WTC11 (cell line): Measurements from ENCODE around the gene SHOX. TPM values are rescaled to one million over a fixed set of nuclear protein-coding genes. Genes with fewer than 3 reads are reported as not detected.

ENCODE experiments used
- ATAC-seq: fragments of 200-7000 bp; cut with Tn5 transposase; 2 replicates; pipeline ENCODE4 v1.10.0; 2021; ENCODE audit warnings: mild to moderate bottlenecking, moderate library complexity
- CTCF ChIA-PET: fragments of 300-600 bp; sonication (Branson Sonifier 250); formaldehyde crosslinking; loops from one replicate; lab custom pipeline; 2021; ENCODE audit warnings: antibody characterized with exemption; lab: Charles Lee
- POLR2A ChIA-PET: fragments of 350-600 bp; sonication (Branson Sonifier 250); formaldehyde crosslinking; loops from one replicate; lab custom pipeline; 2021; ENCODE audit warnings: antibody characterized with exemption; lab: Charles Lee
- DNase-seq: peaks from one replicate; pipeline ENCODE4 v3.0.0; 2021; ENCODE audit warnings: low spot score
- H3K27ac Mint-ChIP-seq: 2 replicates; pipeline ENCODE4 v1.8.0; 2021; ENCODE audit warnings: mixed read lengths
- H3K27me3 Mint-ChIP-seq: 2 replicates; pipeline ENCODE4 v1.8.0; 2021; ENCODE audit warnings: low read depth, mild to moderate bottlenecking, moderate library complexity, mixed read lengths
- H3K36me3 Mint-ChIP-seq: 2 replicates; pipeline ENCODE4 v1.8.0; 2021; ENCODE audit warnings: mixed read lengths
- H3K4me1 Mint-ChIP-seq: 2 replicates; pipeline ENCODE4 v1.8.0; 2022; ENCODE audit warnings: mixed read lengths
- H3K4me3 Mint-ChIP-seq: 2 replicates; pipeline ENCODE4 v1.8.0; 2021; ENCODE audit warnings: mild to moderate bottlenecking, moderate library complexity, mixed read lengths
- H3K9me3 Mint-ChIP-seq: 2 replicates; pipeline ENCODE4 v1.8.0; 2021; ENCODE audit warnings: mixed read lengths
- AR ChIP-seq: fragments of 250-450 bp; sonication (Bioruptor Pico); IDR thresholded peaks from 2 replicates; pipeline ENCODE4 v1.9.0; 2021; ENCODE audit warnings: mild to moderate bottlenecking
- ATF6 ChIP-seq: sonication (generic); formaldehyde crosslinking; IDR thresholded peaks from 2 replicates; pipeline ENCODE4 v1.8.1; 2023; ENCODE audit warnings: mild to moderate bottlenecking, missing genetic modification reagents
- CBFB ChIP-seq: sonication (generic); formaldehyde crosslinking; IDR thresholded peaks from 2 replicates; pipeline ENCODE4 v1.8.1; 2022; ENCODE audit warnings: mild to moderate bottlenecking, low read depth, missing genetic modification reagents
- CTCF ChIP-seq: fragments of 200-600 bp; IDR thresholded peaks from 2 replicates; pipeline ENCODE4 v1.8.0; 2022; ENCODE audit warnings: antibody characterized with exemption
- E2F1 ChIP-seq: sonication (generic); formaldehyde crosslinking; IDR thresholded peaks from 2 replicates; pipeline ENCODE4 v1.8.0; 2022; ENCODE audit warnings: mild to moderate bottlenecking, missing genetic modification reagents
- E2F4 ChIP-seq: sonication (generic); formaldehyde crosslinking; IDR thresholded peaks from 2 replicates; pipeline ENCODE4 v1.8.1; 2022; ENCODE audit warnings: low read depth, mild to moderate bottlenecking, moderate library complexity, missing genetic modification reagents, borderline replicate concordance
- E2F5 ChIP-seq: sonication (generic); formaldehyde crosslinking; IDR thresholded peaks from 2 replicates; pipeline ENCODE4 v1.8.1; 2022; ENCODE audit warnings: mild to moderate bottlenecking, moderate library complexity, missing genetic modification reagents
- ELF4 ChIP-seq: sonication (generic); formaldehyde crosslinking; IDR thresholded peaks from 2 replicates; pipeline ENCODE4 v1.8.1; 2022; ENCODE audit warnings: low read depth, mild to moderate bottlenecking, moderate library complexity, missing genetic modification reagents
- ESRRA ChIP-seq: sonication (generic); formaldehyde crosslinking; IDR thresholded peaks from 2 replicates; pipeline ENCODE4 v1.8.1; 2022; ENCODE audit warnings: mild to moderate bottlenecking, missing genetic modification reagents, borderline replicate concordance
- GRHL2 ChIP-seq: fragments of 250-450 bp; sonication (Bioruptor Pico); IDR thresholded peaks from 2 replicates; pipeline ENCODE4 v1.8.0; 2022; ENCODE audit warnings: mild to moderate bottlenecking, moderate library complexity; ENCODE audit not compliant: insufficient replicate concordance, severe bottlenecking
- GTF2I ChIP-seq: fragments of 250-450 bp; sonication (Bioruptor Pico); conservative IDR thresholded peaks from 2 replicates; pipeline ENCODE4 v1.4.0; 2021; ENCODE audit warnings: mild to moderate bottlenecking
- JUN ChIP-seq: sonication (generic); formaldehyde crosslinking; IDR thresholded peaks from 2 replicates; pipeline ENCODE4 v1.8.0; 2023; ENCODE audit warnings: mild to moderate bottlenecking, missing genetic modification reagents
- KAT7 ChIP-seq: sonication (generic); formaldehyde crosslinking; IDR thresholded peaks from 2 replicates; pipeline ENCODE4 v1.8.1; 2023; ENCODE audit warnings: missing genetic modification reagents, mild to moderate bottlenecking, borderline replicate concordance
- MXD4 ChIP-seq: fragments of 250-450 bp; sonication (Bioruptor Pico); IDR thresholded peaks from 2 replicates; pipeline ENCODE4 v1.8.0; 2021; ENCODE audit warnings: mild to moderate bottlenecking, moderate library complexity, borderline replicate concordance
- NR3C1 ChIP-seq: sonication (generic); formaldehyde crosslinking; conservative IDR thresholded peaks from 2 replicates; pipeline ENCODE4 v1.8.1; 2023; ENCODE audit warnings: low read depth, mild to moderate bottlenecking, missing genetic modification reagents
- OVOL2 ChIP-seq: fragments of 250-450 bp; sonication (Bioruptor Pico); IDR thresholded peaks from 2 replicates; pipeline ENCODE4 v1.9.0; 2021; ENCODE audit warnings: mild to moderate bottlenecking, borderline replicate concordance
- TP53 ChIP-seq: sonication (generic); formaldehyde crosslinking; IDR thresholded peaks from 2 replicates; pipeline ENCODE4 v1.8.1; 2023; ENCODE audit warnings: mild to moderate bottlenecking, missing genetic modification reagents
- ZMAT4 ChIP-seq: fragments of 250-450 bp; sonication (Bioruptor Pico); IDR thresholded peaks from 2 replicates; pipeline ENCODE4 v1.9.0; 2021; ENCODE audit warnings: mild to moderate bottlenecking
- ZNF219 ChIP-seq: sonication (generic); formaldehyde crosslinking; IDR thresholded peaks from 2 replicates; pipeline ENCODE4 v1.8.0; 2023; ENCODE audit warnings: missing genetic modification reagents, mild to moderate bottlenecking, borderline replicate concordance
- ZNF317 ChIP-seq: sonication (generic); formaldehyde crosslinking; IDR thresholded peaks from 2 replicates; pipeline ENCODE4 v1.8.1; 2023; ENCODE audit warnings: low read depth, mild to moderate bottlenecking, moderate library complexity, missing genetic modification reagents, borderline replicate concordance
- ZNF396 ChIP-seq: fragments of 250-450 bp; sonication (Bioruptor Pico); IDR thresholded peaks from 2 replicates; pipeline ENCODE4 v1.8.0; 2021; ENCODE audit warnings: mild to moderate bottlenecking, moderate library complexity, borderline replicate concordance
- ZNF512 ChIP-seq: sonication (generic); formaldehyde crosslinking; IDR thresholded peaks from 2 replicates; pipeline ENCODE4 v1.8.1; 2022; ENCODE audit warnings: missing genetic modification reagents, borderline replicate concordance
- total RNA-seq: library from RNA; stranded (reverse); gene quantifications from 3 replicates; pipeline ENCODE4 v1.2.3, GENCODE V29; 2021

The SHOX gene
- total RNA-seq, 1 experiment from 2014 or later = 0.09 TPM

GRCh38 chrX:682892-683291 is 52.3 kb downstream of the SHOX start:
- Mint-ChIP-seq H3K36me3 (no peaks in the 10 kb centered on the region), H3K9me3 (peaks cover 17% of the 10 kb centered on the region), H3K4me1 (peaks cover 20% of the 10 kb centered on the region), H3K27me3 (peaks cover 8% of the 10 kb centered on the region), H3K4me3 (no peak overlapping the region), H3K27ac (no peak overlapping the region)
- DNase-seq (no peak), ATAC-seq (no peak)
- no peak for TF ChIP-seq ZNF512 (CRISPR knock-in tag)
- no peak for TF ChIP-seq AR (CRISPR knock-in tag)
- TF ChIP-seq NR3C1 (CRISPR knock-in tag) = no peak
- no peak for TF ChIP-seq ZNF219 (CRISPR knock-in tag)
- TF ChIP-seq ZNF317 (CRISPR knock-in tag) = no peak
- TF ChIP-seq E2F1 (CRISPR knock-in tag) = no peak
- TF ChIP-seq E2F5 (CRISPR knock-in tag) = no peak
- no peak for TF ChIP-seq ESRRA (CRISPR knock-in tag)
- TF ChIP-seq MXD4 (CRISPR knock-in tag) = no peak
- TF ChIP-seq GTF2I (CRISPR knock-in tag) = no peak
- TF ChIP-seq CTCF = no peak
- no peak for TF ChIP-seq TP53
- TF ChIP-seq CBFB (CRISPR knock-in tag) = no peak
- TF ChIP-seq ZMAT4 (CRISPR knock-in tag) = no peak
- ChIA-PET CTCF (no interaction called here), POLR2A (no interaction called here)

- Mint-ChIP-seq H3K36me3 (no peaks in the 10 kb centered on the region), H3K9me3 (peaks cover 17% of the 10 kb centered on the region), H3K4me1 (peaks cover 20% of the 10 kb centered on the region), H3K27me3 (peaks cover 8% of the 10 kb centered on the region), H3K27ac (peak overlapping the region; percentile 70), H3K4me3 (no peak overlapping the region)
- CTCF ChIA-PET = no interaction called here
- peak; percentile 65 for ATAC-seq
- POLR2A ChIA-PET = no interaction called here
- peak; percentile 26 for DNase-seq
- TF ChIP-seq ELF4 (CRISPR knock-in tag) (no peak), E2F4 (CRISPR knock-in tag) (no peak), GRHL2 (CRISPR knock-in tag) (no peak), KAT7 (CRISPR knock-in tag) (no peak), NR3C1 (CRISPR knock-in tag) (no peak), ZNF396 (CRISPR knock-in tag) (no peak), ATF6 (CRISPR knock-in tag) (no peak), OVOL2 (CRISPR knock-in tag) (no peak), JUN (no peak)
These were observed 53.0 kb downstream of the SHOX start for GRCh38 chrX:683576-683975.
